Measurements from ENCODE around the gene IL20.

Gene IL20

GRCh38 chr1:206883160-206883559 lies 17.7 kb downstream of the IL20 start:
- Histone ChIP-seq H3K9me3 (ENCODE audit: control insufficient read depth, insufficient read depth, low read length) (no peaks in the 10 kb centered on the region), H3K4me1 (ENCODE audit: control insufficient read depth, insufficient read depth, low read length) (no peaks in the 10 kb centered on the region), H3K27me3 (ENCODE audit: control insufficient read depth, insufficient read depth, low read length) (no peaks in the 10 kb centered on the region), H3K9ac (ENCODE audit: low read depth, low read length) (no peak overlapping the region), H3K36me3 (ENCODE audit: control insufficient read depth, insufficient read depth, low read length) (no peaks in the 10 kb centered on the region), H3K4me3 (ENCODE audit: low read depth, low read length) (no peak overlapping the region)

- no peaks in the 10 kb centered on the region for H3K36me3 ChIP-seq (ENCODE audit: control insufficient read depth, insufficient read depth, low read length)
- no peak overlapping the region for H3K4me3 ChIP-seq (ENCODE audit: low read depth, low read length)
- H3K4me1 ChIP-seq (ENCODE audit: control insufficient read depth, insufficient read depth, low read length), result no peaks in the 10 kb centered on the region
- H3K9me3 ChIP-seq (ENCODE audit: control insufficient read depth, insufficient read depth, low read length), result no peaks in the 10 kb centered on the region
- no peak overlapping the region for H3K9ac ChIP-seq (ENCODE audit: low read depth, low read length)
- H3K27me3 ChIP-seq (ENCODE audit: control insufficient read depth, insufficient read depth, low read length), result no peaks in the 10 kb centered on the region
Observed at GRCh38 chr1:206883876-206884275, 18.5 kb downstream of the IL20 start.

GRCh38 chr1:206885341-206886060 lies 20.1 kb downstream of the IL20 start:
- Histone ChIP-seq H3K4me3 (ENCODE audit: low read depth, low read length) (no peak overlapping the region), H3K9me3 (ENCODE audit: control insufficient read depth, insufficient read depth, low read length) (no peaks in the 10 kb centered on the region), H3K36me3 (ENCODE audit: control insufficient read depth, insufficient read depth, low read length) (no peaks in the 10 kb centered on the region), H3K9ac (ENCODE audit: low read depth, low read length) (no peak overlapping the region), H3K4me1 (ENCODE audit: control insufficient read depth, insufficient read depth, low read length) (peaks cover 6% of the 10 kb centered on the region), H3K27me3 (ENCODE audit: control insufficient read depth, insufficient read depth, low read length) (no peaks in the 10 kb centered on the region)

- Histone ChIP-seq H3K27me3 (ENCODE audit: control insufficient read depth, insufficient read depth, low read length) (no peaks in the 10 kb centered on the region), H3K4me3 (ENCODE audit: low read depth, low read length) (no peak overlapping the region), H3K9me3 (ENCODE audit: control insufficient read depth, insufficient read depth, low read length) (no peaks in the 10 kb centered on the region), H3K4me1 (ENCODE audit: control insufficient read depth, insufficient read depth, low read length) (peaks cover 8% of the 10 kb centered on the region), H3K9ac (ENCODE audit: low read depth, low read length) (no peak overlapping the region), H3K36me3 (ENCODE audit: control insufficient read depth, insufficient read depth, low read length) (no peaks in the 10 kb centered on the region)
Observed at GRCh38 chr1:206886831-206887230, 21.4 kb downstream of the IL20 start.

GRCh38 chr1:206887701-206888100 lies 22.3 kb downstream of the IL20 start:
- peaks cover 8% of the 10 kb centered on the region for H3K4me1 ChIP-seq (ENCODE audit: control insufficient read depth, insufficient read depth, low read length)
- H3K9me3 ChIP-seq (ENCODE audit: control insufficient read depth, insufficient read depth, low read length), result no peaks in the 10 kb centered on the region
- H3K27me3 ChIP-seq (ENCODE audit: control insufficient read depth, insufficient read depth, low read length), result no peaks in the 10 kb centered on the region
- H3K9ac ChIP-seq (ENCODE audit: low read depth, low read length), result no peak overlapping the region
- no peak overlapping the region for H3K4me3 ChIP-seq (ENCODE audit: low read depth, low read length)
- H3K36me3 ChIP-seq (ENCODE audit: control insufficient read depth, insufficient read depth, low read length), result no peaks in the 10 kb centered on the region

GRCh38 chr1:206890125-206891060 lies 25.0 kb downstream of the IL20 start:
- Histone ChIP-seq H3K9me3 (ENCODE audit: control insufficient read depth, insufficient read depth, low read length) (no peaks in the 10 kb centered on the region), H3K4me3 (ENCODE audit: low read depth, low read length) (no peak overlapping the region), H3K36me3 (ENCODE audit: control insufficient read depth, insufficient read depth, low read length) (no peaks in the 10 kb centered on the region), H3K27me3 (ENCODE audit: control insufficient read depth, insufficient read depth, low read length) (no peaks in the 10 kb centered on the region), H3K4me1 (ENCODE audit: control insufficient read depth, insufficient read depth, low read length) (peaks cover 8% of the 10 kb centered on the region), H3K9ac (ENCODE audit: low read depth, low read length) (no peak overlapping the region)

- no peaks in the 10 kb centered on the region for H3K36me3 ChIP-seq (ENCODE audit: control insufficient read depth, insufficient read depth, low read length)
- H3K9ac ChIP-seq (ENCODE audit: low read depth, low read length), result no peak overlapping the region
- no peak overlapping the region for H3K4me3 ChIP-seq (ENCODE audit: low read depth, low read length)
- no peaks in the 10 kb centered on the region for H3K27me3 ChIP-seq (ENCODE audit: control insufficient read depth, insufficient read depth, low read length)
- H3K9me3 ChIP-seq (ENCODE audit: control insufficient read depth, insufficient read depth, low read length), result no peaks in the 10 kb centered on the region
- H3K4me1 ChIP-seq (ENCODE audit: control insufficient read depth, insufficient read depth, low read length), result peaks cover 8% of the 10 kb centered on the region
Observed at GRCh38 chr1:206891412-206891811, 26.0 kb downstream of the IL20 start.

GRCh38 chr1:206892351-206892984 lies 27.0 kb downstream of the IL20 start:
- H3K4me3 ChIP-seq (ENCODE audit: low read depth, low read length), result no peak overlapping the region
- no peaks in the 10 kb centered on the region for H3K27me3 ChIP-seq (ENCODE audit: control insufficient read depth, insufficient read depth, low read length)
- H3K36me3 ChIP-seq (ENCODE audit: control insufficient read depth, insufficient read depth, low read length), result no peaks in the 10 kb centered on the region
- H3K9me3 ChIP-seq (ENCODE audit: control insufficient read depth, insufficient read depth, low read length), result no peaks in the 10 kb centered on the region
- H3K9ac ChIP-seq (ENCODE audit: low read depth, low read length), result no peak overlapping the region
- H3K4me1 ChIP-seq (ENCODE audit: control insufficient read depth, insufficient read depth, low read length), result peaks cover 8% of the 10 kb centered on the region

GRCh38 chr1:206893380-206893779 lies 28.0 kb downstream of the IL20 start:
- H3K4me1 ChIP-seq (ENCODE audit: control insufficient read depth, insufficient read depth, low read length), result peaks cover 8% of the 10 kb centered on the region
- H3K4me3 ChIP-seq (ENCODE audit: low read depth, low read length), result no peak overlapping the region
- no peaks in the 10 kb centered on the region for H3K9me3 ChIP-seq (ENCODE audit: control insufficient read depth, insufficient read depth, low read length)
- H3K36me3 ChIP-seq (ENCODE audit: control insufficient read depth, insufficient read depth, low read length), result no peaks in the 10 kb centered on the region
- H3K27me3 ChIP-seq (ENCODE audit: control insufficient read depth, insufficient read depth, low read length), result no peaks in the 10 kb centered on the region
- H3K9ac ChIP-seq (ENCODE audit: low read depth, low read length), result no peak overlapping the region

GRCh38 chr1:206895325-206895724 lies 29.9 kb downstream of the IL20 start:
- H3K9ac ChIP-seq (ENCODE audit: low read depth, low read length), result no peak overlapping the region
- H3K4me3 ChIP-seq (ENCODE audit: low read depth, low read length), result no peak overlapping the region
- H3K4me1 ChIP-seq (ENCODE audit: control insufficient read depth, insufficient read depth, low read length), result peaks cover 4% of the 10 kb centered on the region

GRCh38 chr1:206895837-206896242 lies 30.4 kb downstream of the IL20 start:
- no peak overlapping the region for H3K9ac ChIP-seq (ENCODE audit: low read depth, low read length)
- H3K4me1 ChIP-seq (ENCODE audit: control insufficient read depth, insufficient read depth, low read length), result no peaks in the 10 kb centered on the region
- H3K27me3 ChIP-seq (ENCODE audit: control insufficient read depth, insufficient read depth, low read length), result no peaks in the 10 kb centered on the region
- H3K4me3 ChIP-seq (ENCODE audit: low read depth, low read length), result no peak overlapping the region
- no peaks in the 10 kb centered on the region for H3K9me3 ChIP-seq (ENCODE audit: control insufficient read depth, insufficient read depth, low read length)
- H3K36me3 ChIP-seq (ENCODE audit: control insufficient read depth, insufficient read depth, low read length), result no peaks in the 10 kb centered on the region

More at GRCh38 chr1:206895325-206895724, 29.9 kb downstream of the IL20 start:
- Histone ChIP-seq H3K36me3 (ENCODE audit: control insufficient read depth, insufficient read depth, low read length) (no peaks in the 10 kb centered on the region), H3K27me3 (ENCODE audit: control insufficient read depth, insufficient read depth, low read length) (no peaks in the 10 kb centered on the region), H3K9me3 (ENCODE audit: control insufficient read depth, insufficient read depth, low read length) (no peaks in the 10 kb centered on the region)
